A673 (cell line): ENCODE data around the gene SCYL3. TPM values are rescaled to one million over a fixed set of nuclear protein-coding genes. Genes with fewer than 3 reads are reported as not detected.

Experiments
- BruUV-seq: library from RNA; stranded (reverse); fragments of 400-500 nt; replicated peaks from 2 replicates; lab custom pipeline; 2021; lab: Mats Ljungman, UMichigan
- CTCF ChIA-PET: fragments of 300-600 bp; sonication (Branson Sonifier 250); formaldehyde crosslinking; loops from one replicate; lab custom pipeline; 2022; ENCODE audit warnings: antibody characterized with exemption; lab: Charles Lee
- POLR2A ChIA-PET: fragments of 300-600 bp; sonication (Branson Sonifier 250); formaldehyde crosslinking; loops from one replicate; lab custom pipeline; 2022; ENCODE audit warnings: antibody characterized with exemption; ENCODE audit not compliant: low non-redundant PET; lab: Charles Lee
- DNase-seq: peaks from one replicate; pipeline ENCODE4 v3.0.0-alpha.2; 2015; ENCODE audit warnings: low spot score
- H3K27ac ChIP-seq: fragments of 200-600 bp; sonication (generic); 2 replicates; pipeline ENCODE4 v1.5.1; 2016; ENCODE audit warnings: mixed run types, low read depth, mild to moderate bottlenecking, mixed read lengths, antibody characterized with exemption, low read length; ENCODE audit not compliant: poor library complexity, severe bottlenecking
- H3K27me3 ChIP-seq: fragments of 200-600 bp; sonication (generic); replicated peaks from 2 replicates; pipeline ENCODE4 v1.6.1; 2017; ENCODE audit warnings: mixed run types, low read depth, mild to moderate bottlenecking, mixed read lengths, antibody characterized with exemption, low read length; ENCODE audit not compliant: insufficient read depth, poor library complexity
- H3K36me3 ChIP-seq: fragments of 200-600 bp; sonication (generic); 2 replicates; pipeline ENCODE4 v1.6.1; 2016; ENCODE audit warnings: mixed run types, mild to moderate bottlenecking, mixed read lengths, antibody characterized with exemption, low read length; ENCODE audit not compliant: insufficient read depth, poor library complexity, severe bottlenecking
- H3K4me1 ChIP-seq: fragments of 200-600 bp; sonication (generic); 2 replicates; pipeline ENCODE4 v1.6.1; 2017; ENCODE audit warnings: mixed run types, mild to moderate bottlenecking, mixed read lengths, antibody characterized with exemption, low read length; ENCODE audit not compliant: insufficient read depth, poor library complexity, severe bottlenecking
- H3K4me3 ChIP-seq: fragments of 200-600 bp; sonication (generic); 2 replicates; pipeline ENCODE4 v1.5.1; 2016; ENCODE audit warnings: low read depth, mixed run types, mild to moderate bottlenecking, mixed read lengths, low read length; ENCODE audit not compliant: poor library complexity, severe bottlenecking
- H3K9me3 ChIP-seq: fragments of 200-600 bp; sonication (generic); 2 replicates; pipeline ENCODE4 v1.6.1; 2016; ENCODE audit warnings: mixed run types, low read depth, mild to moderate bottlenecking, mixed read lengths, antibody characterized with exemption, low read length; ENCODE audit not compliant: poor library complexity, severe bottlenecking
- EZH2 ChIP-seq: fragments of 200-600 bp; sonication (generic); IDR thresholded peaks from 2 replicates; pipeline ENCODE4 v1.6.1; 2017; ENCODE audit warnings: borderline replicate concordance, low read depth, mild to moderate bottlenecking, mixed read lengths, antibody characterized with exemption, low read length; ENCODE audit not compliant: poor library complexity, severe bottlenecking
- intact Hi-C: fragments of 100-400 bp; cut with micrococcal nuclease; formaldehyde crosslinking; loops from one replicate; pipeline ENCODE4 v1.10.0; 2022; ENCODE audit not compliant: unreplicated experiment
- total RNA-seq: library from RNA; stranded (reverse); gene quantifications from 2 replicates; pipeline ENCODE4 v1.2.3, GENCODE V29; 2021
- TF ChIP-seq, protein P1 (sequence below): fragments of 300-800, 200-600 bp; sonication (generic); conservative IDR thresholded peaks from 2 replicates; pipeline ENCODE4 v1.5.1; 2017; ENCODE audit warnings: low read depth, mild to moderate bottlenecking, antibody characterized with exemption, low read length, moderate library complexity, mixed read lengths

Gene SCYL3
- total RNA-seq, 1 experiment from 2014 or later, result 5.3 TPM

DNA sequence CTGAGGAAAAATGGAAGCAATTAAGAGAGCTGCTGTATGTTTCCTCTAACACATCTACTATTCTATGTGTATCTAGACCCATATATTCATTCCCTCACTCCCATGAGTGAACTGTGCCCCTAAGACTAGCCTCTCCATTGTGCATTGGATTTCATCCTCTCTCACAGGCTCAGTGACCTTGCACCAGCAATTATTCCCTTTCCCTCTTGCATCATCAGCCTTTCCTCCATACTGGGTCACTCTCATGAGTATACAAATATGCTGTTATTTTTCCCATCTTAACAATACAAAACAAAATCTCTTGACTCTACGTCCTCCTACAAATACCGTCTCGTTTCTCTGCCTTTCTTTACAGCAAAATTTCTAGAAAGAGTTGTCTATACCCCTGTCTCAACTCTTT lies 69.5 kb downstream of the SCYL3 start:
- Histone ChIP-seq H3K4me1 (no peaks in the 10 kb centered on the region), H3K4me3 (no peak overlapping the region), H3K27me3 (no peaks in the 10 kb centered on the region), H3K36me3 (peaks cover 38% of the 10 kb centered on the region), H3K9me3 (no peaks in the 10 kb centered on the region), H3K27ac (no peak overlapping the region)
- DNase-seq, result no peak
- POLR2A ChIA-PET, result no interaction called here
- intact Hi-C loops, result no loop called here
- TF ChIP-seq, protein P1, sequence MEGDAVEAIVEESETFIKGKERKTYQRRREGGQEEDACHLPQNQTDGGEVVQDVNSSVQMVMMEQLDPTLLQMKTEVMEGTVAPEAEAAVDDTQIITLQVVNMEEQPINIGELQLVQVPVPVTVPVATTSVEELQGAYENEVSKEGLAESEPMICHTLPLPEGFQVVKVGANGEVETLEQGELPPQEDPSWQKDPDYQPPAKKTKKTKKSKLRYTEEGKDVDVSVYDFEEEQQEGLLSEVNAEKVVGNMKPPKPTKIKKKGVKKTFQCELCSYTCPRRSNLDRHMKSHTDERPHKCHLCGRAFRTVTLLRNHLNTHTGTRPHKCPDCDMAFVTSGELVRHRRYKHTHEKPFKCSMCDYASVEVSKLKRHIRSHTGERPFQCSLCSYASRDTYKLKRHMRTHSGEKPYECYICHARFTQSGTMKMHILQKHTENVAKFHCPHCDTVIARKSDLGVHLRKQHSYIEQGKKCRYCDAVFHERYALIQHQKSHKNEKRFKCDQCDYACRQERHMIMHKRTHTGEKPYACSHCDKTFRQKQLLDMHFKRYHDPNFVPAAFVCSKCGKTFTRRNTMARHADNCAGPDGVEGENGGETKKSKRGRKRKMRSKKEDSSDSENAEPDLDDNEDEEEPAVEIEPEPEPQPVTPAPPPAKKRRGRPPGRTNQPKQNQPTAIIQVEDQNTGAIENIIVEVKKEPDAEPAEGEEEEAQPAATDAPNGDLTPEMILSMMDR, result no peak
- TF ChIP-seq EZH2, result no peak
- CTCF ChIA-PET, result no interaction called here
- BruUV-seq, result no TSS peak

- CTCF ChIA-PET, result no interaction called here
- no peak overlapping the region for H3K27ac ChIP-seq
- no peaks in the 10 kb centered on the region for H3K9me3 ChIP-seq
- peaks cover 25% of the 10 kb centered on the region for H3K36me3 ChIP-seq
- POLR2A ChIA-PET, result no interaction called here
- no peak overlapping the region for H3K4me3 ChIP-seq
- no TSS peak for BruUV-seq
- no peaks in the 10 kb centered on the region for H3K4me1 ChIP-seq
- H3K27me3 ChIP-seq, result no peaks in the 10 kb centered on the region
- no peak for DNase-seq
- intact Hi-C loops, result no loop called here
- TF ChIP-seq EZH2, result no peak
- TF ChIP-seq, protein P1, result no peak
These were observed 72.2 kb downstream of the SCYL3 start for GRCh38 chr1:169821500-169821899.

DNA sequence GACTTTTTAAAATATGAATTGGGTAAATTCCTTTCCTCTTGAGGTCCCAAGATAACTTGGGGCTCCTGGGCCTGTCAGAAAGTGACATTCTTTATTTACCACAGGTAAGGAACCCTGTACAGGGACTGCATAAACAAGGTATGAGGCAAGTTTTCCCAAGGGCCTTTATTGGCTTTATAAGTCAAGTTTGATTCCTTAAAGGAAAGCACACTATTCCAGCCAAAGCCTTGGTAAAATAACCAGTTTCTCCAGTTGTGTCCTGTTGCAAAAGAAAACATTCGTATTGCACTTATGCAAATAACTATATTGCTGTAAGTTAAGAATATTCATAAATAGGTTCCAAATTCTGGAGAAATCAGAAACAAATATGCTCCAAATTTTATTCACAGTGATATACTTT lies 77.1 kb downstream of the SCYL3 start:
- CTCF ChIA-PET, result no interaction called here
- H3K27ac ChIP-seq, result no peak overlapping the region

More for the DNA sequence above, 77.1 kb downstream of the SCYL3 start:
- intact Hi-C loops, result no loop called here
- TF ChIP-seq, protein P1, result no peak
- no peak for TF ChIP-seq EZH2
- Histone ChIP-seq H3K4me3 (no peak overlapping the region), H3K27me3 (no peaks in the 10 kb centered on the region), H3K36me3 (peaks cover 15% of the 10 kb centered on the region), H3K9me3 (no peaks in the 10 kb centered on the region), H3K4me1 (no peaks in the 10 kb centered on the region)
- no peak for DNase-seq
- BruUV-seq, result no TSS peak
- POLR2A ChIA-PET, result no interaction called here
